NCI-H2029 (cell line): ENCODE results near the gene TMEM184A.
"Not testable (repeated sequence)": the region's sequence is repeated elsewhere in the genome, so short reads cannot be mapped to it uniquely, and the experiment has no call there.

Experiments used
- DNase-seq: peaks from one replicate; lab custom pipeline; 2025; lab: John Stamatoyannopoulos, UW

The TMEM184A gene

DNA sequence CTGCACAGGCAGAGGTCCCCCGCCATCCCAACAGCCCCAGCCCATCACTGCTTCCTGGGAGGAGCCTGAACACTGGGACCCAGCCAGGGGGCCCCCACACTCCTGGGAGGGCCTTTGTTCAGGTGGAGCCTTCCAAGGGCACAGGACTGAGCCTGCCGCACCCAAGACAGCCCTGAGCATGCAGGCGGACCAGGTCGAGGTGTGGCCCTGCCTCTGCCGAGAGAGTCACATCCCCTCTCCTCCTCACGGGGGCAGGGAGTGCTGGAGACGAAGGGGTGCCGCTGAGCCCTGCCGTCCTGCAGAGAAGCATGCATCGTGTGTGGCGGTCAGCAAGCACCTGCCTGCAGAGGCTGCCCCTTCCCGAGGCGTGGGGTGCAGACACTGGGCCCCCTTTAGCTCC is 32.8 kb downstream of the TMEM184A start:
- no peak for DNase-seq

DNA sequence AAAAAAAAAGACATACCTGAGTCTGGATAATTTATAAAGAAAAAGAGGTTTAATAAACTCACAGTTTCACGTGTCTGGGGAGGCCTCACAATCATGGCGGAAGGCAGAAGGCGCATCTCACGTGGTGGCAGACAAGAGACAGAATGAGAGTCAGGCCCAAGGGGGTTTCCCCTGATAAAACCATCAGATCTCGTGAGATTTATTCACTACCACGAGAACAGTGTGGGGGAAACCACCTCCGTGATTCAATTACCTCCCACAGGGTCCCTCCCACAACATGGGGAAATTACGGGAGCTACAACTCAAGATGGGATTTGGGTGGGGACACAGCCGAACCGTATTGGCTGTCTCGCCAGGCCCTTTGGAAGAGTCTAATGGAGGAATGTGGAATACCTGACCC is 34.5 kb downstream of the TMEM184A start:
- no peak for DNase-seq

DNA sequence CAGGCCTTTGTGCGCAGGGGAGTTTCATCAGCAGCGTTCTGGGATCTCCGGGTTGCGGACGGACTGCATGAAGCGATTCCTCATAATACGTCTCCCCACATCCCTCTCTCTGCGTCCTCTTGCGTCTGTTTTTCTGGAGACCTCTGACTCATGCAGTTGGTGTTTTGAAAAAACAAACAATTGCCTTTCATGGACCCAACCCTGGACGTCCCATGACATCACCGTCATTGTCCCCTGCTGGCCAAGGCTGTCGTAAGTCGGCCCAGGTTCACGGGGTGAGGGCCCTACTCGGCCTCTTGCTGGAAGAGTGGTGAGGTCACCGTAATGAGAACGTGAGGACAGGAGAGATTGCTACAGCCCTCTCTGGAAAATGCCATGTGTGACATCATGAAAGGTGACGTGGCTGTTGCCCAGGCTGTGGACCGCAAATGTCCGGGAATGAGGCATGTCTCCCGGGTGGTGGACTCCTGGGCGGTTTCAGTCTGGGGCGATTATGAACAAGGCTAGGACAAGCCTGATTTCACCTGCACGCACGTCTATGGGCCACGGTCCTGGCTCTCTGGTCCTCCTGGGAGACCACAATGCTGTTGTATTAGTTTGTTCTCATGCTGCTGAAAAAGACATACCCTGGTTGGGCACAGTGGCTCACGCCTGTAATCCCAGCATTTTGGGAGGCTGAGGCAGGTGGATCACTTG is 35.3 kb downstream of the TMEM184A start:
- DNase-seq = no peak

DNA sequence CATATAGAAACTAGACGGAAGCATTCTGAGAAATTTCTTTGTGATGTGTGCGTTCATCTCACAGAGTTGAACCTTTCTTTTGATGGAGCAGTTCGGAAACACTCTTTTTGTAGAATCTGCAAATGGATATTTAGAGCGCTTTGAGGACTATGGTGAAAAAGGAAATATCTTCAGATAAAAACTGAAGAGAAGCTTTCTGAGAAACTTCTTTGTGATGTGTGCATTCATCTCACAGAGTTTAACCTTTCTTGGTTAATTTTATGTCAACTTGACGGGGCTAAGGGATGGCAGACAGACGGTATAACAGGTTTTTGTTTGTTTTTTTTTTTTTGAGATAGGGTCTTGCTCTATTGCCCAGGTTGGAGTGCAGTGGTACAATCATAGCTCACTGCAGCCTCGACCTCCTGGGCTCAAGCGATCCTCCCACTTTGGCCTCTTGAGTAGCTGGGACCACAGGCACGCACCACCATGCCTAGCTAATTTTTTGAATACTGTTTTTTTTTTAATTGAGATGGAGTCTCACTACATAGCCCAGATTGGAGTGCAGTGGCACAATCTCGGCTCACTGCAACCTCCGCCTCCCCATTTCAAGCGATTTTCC is 36.6 kb downstream of the TMEM184A start:
- DNase-seq = not testable (repeated sequence)

DNA sequence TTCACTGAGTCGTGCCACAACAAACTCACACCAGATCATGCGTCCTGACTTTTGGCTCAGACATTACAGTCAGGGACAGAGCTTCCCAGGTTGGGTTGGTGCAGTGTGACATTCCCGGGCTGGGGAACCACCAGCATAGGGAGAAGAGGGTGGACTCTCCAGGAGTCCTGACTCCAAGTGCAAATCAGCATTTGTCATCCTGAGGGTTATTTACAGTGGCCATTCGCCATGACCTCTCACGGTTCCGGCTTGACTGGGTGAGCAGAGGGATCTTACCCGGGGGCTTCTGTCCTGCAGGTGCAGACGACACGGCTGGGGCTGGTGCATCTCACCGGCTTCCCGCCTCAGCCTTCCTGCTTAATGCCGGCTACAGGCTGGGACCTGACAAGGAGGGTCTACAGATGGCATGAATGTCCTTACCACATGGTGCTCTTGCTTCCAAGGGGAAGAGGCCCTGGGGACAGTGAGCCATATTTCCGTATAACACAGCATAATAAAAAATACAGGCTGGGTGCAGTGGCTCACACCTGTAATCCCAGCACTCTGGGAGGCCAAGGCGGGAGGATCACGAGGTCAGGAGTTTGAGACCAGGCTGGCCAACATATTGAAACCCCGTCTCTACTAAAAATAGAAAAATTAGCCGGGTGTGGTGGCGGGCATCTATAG is 39.3 kb downstream of the TMEM184A start:
- DNase-seq = no peak

DNA sequence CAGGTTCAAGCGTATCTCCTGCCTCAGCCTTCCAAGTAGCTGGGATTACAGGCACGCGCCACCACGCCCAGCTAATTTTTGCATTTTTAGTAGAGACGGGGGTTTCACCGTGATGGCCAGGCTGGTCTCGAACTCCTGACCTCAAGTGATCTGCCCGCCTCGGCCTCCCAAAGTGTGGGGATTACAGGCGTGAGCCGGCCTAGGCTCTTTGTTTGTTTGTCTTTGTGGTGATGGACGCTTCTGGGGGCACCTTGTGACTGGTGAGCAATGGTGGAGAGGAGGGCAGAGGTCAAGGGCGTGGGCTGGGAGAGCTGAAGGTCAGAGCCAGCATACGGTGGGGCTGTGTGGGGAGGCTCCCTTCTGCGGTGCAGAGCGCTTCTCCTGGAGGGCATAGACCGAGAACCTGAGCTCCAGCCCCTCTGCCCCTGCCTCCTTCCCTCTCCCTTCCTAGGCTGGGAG is 40.5 kb downstream of the TMEM184A start:
- DNase-seq = not testable (repeated sequence)

DNA sequence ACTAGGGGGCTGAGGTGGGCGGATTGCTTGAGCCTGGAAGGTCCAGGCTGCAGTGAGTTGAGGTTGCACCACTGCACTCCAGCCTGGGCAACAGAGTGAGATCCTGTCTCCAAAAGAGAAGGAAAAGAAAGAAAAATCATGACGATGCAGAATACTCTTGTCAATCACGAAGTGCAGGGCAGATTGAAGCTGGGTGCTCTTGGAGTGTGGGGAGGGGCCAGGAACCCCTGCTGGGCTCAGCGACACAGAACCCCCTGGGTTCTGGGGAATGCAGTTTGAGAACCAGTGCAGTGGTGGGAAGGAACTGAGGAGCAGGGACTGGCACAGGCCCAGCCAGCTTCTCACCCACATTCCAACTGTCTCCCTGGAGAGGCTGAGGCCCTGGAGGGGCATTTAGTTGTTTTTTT is 41.0 kb downstream of the TMEM184A start:
- no peak for DNase-seq

DNA sequence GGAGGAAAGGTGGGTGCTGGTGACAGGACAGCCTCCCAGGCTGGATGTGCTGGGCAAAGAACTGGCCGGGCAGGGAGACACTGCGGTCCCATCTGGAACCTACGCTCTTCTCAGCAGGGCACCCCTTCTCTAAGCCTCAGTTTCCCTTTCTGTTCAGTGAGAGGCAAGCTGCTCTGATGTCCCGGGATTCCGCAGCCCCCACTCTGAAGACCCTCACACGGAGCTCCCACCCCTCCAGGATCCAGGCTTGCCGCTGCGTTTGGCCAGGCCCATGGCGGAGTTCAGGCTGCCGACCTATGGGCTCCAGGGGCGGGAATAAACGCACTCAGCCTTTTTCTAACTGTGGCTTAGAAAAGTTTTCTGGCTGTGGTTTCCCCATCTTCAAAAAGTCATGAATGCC is 41.6 kb downstream of the TMEM184A start:
- DNase-seq = no peak

DNA sequence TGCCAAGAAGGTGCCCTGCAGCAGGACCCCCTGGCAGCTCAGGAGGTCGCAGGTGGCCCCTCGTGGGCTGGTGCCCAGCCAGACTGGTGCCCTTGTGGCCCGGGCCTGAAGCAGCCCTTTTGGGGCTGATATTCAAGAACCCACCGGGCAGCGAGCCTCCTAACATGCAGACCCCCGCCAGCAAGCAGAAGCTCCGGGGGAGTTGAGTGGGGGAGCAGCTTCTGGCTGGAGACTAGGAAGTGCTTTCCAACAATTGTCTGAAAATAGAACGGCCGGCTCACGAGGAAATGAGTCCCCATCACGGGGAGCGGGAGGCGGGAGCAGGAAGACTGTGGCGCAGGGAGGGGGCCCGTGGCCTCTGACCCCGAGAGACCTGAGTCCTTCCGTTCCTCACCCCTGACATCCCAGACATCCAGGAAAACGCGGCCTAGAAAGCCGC is 42.3 kb downstream of the TMEM184A start:
- no peak for DNase-seq

DNA sequence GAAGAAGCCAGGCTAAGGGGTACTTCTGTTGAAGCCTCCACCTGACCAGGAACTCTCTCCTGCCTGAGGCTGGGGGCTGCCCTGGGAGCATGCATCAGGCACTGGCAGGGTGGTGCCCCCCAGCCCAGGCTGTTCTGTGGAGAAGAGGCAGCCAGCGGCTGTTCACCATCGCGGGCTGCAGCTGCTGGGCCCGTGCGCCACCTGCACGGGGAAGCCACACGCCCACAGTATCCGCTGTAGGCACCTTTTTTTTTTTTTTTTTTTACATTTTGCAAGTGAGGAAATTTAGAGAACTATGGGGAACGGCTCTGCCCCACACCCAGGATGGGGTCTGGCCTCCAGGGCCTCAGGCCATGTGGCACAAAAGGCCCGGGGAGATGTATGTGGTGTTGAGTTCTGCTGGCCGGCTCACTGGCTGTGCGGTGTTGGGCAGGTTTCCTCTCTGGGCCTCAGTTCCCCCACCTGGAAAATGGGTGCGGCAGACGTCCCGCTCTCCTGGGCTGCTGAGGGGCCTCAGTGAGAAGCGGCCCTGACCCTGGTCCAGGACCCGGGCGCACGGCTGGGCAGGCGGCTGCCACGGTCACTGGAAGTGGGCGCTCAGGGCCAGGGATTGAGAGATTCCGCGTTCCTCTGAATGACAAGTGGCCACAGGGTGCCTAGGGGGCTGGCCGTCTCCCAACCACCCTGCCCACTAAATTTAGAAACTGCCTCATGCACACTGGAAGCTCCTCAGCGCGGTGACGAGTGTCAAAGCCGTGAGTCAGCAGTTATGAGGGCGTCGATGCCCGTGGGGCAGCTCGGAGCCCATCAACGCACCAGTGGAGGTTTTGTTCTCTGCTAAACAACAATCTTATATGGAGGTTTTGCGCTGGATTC is 43.0 kb downstream of the TMEM184A start:
- DNase-seq = no peak

DNA sequence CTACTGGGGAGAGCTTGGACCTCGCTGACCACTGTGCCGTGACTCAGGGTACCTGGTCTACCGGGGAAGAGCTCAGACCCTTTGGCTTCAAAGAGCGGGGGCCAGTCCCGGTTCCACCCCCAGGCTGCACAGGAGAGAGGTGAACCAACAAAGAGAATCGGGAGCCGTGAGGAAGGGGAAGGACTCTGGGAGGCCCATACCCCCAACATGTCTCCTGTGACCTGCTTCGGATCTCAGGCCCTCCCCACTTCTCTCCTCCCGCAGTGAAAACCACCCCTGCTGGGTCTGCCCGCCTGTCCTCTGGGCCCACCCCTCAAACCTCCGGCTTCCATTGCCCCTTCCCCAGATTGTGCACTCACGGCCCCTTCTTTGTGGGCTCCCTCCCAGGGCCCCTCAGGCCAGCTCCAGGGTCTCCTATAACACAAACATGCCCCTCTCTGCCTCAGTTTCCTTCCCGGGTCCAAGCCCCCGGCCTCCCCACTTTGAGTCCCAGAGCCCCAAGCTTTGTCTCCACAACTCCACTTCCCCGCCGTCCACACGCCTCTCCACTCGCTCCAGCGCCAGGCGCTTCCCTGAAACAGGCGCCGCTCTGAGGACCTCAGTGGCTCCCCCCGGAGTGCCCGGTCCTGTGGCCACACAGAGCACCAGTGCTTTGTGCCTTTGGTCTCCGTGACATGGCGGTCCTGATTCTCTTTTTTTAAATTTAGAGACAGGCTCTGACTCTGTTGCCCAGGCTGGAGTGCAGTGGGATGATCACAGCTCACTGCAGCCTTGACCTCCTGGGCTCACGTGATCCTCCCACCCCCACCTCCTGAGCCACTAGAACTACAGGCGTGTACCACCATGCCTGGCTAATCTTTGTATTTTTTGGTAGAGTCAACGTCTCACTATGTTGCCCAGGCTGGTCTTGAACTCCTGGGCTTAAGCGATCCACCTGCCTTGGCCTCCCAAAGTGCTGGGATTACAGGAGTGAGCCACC is 44.3 kb downstream of the TMEM184A start:
- no peak for DNase-seq

DNA sequence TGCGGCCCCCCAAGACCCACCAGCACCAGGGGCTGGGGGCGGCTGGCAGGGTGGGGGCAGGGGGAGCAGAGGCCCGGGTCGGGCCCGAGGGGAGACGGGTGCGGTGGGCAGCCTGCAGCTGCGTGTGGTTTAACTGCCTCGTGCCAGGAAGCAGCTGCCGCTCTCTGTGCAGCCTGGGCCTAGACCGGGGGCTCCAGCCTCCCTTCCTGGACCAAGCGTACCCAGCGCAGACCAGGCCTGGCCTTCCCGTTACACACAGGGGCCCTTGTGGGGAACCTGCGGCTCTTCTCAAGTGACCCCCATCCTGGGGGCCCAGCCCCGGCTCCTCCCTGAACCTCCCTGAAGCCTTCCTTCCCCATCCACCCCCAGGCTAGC is 45.2 kb downstream of the TMEM184A start:
- DNase-seq = no peak

DNA sequence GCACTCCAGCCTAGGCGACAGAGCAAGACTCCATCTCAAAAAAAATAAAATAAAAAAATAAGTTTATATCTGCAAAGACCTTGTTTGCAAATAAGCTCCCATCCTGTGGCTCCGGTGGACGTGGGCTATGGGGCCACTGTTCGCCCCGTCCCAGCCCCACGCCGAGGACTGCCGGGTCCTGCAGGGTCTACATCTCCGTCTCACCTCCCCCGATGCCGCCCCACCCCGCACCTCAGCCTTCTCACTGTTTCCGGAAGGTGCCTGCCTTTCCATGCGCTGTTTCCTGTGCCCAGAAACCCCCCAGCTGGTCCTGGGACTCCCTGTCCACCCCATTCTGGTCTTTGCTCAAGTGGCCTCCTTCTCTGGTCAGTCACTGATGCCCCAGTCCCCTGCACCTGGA is 46.8 kb downstream of the TMEM184A start:
- DNase-seq = no peak

DNA sequence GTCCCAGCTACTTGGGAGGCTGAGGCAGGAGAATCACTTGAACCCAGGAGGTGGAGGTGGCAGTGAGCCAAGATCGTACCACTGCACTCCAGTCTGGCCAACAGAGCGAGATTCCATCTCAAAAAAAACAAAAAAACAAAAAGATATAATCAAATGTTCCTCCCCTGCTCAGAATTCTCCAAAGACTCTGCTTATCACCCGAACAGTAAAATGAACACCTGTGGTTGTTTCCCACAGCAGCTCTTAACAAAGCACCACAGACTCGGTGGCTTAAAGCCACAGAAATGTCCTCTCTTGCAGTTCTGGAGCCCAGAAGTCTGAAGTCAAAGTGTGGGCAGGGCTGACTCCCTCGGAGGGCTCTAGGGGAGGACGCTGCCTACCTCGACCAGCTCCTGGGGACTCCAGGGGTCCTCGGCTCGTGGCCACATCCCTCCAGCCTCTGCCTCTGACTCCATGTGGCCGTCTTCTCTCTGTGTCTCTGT is 47.7 kb downstream of the TMEM184A start:
- no peak for DNase-seq

DNA sequence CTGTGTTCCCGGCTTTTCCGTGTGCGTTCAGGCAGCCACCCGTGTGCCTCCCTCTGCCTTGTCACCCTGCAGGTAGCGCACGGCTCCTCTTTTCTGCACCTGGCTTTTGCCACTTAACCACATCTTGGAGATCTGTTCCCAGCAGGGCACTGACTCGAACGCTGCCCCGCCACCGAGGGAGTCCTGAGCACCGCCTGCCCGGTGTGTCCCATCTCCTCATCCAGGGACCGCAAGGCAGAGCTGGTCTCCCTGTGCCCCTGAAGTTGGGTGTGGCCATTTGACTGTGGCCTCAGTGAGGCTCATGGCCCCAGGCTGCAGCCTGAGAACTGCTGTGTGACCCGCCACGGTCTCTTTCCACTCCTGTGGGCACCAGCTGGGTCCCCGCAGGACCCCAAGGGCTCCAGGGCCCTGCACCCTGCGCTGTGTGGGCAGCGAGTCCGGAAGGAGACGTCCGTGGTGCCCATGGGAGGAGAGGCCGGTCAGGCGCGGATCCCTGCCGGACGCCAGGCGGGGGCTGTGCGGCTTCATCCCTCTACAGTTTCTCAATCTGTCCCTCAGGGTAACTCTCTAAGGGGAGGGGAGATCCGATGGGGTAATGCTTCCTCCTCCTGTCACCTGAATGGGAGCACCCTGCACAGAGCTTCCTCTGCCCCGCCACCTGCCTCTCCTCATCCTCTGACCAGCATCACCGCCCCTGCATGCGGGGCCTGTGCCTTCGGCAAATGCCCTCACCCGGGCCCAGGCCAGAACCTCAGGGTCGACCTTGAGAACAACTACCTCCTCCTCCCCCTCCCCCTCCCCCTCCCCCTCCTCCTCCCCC is 50.1 kb downstream of the TMEM184A start:
- DNase-seq = no peak

DNA sequence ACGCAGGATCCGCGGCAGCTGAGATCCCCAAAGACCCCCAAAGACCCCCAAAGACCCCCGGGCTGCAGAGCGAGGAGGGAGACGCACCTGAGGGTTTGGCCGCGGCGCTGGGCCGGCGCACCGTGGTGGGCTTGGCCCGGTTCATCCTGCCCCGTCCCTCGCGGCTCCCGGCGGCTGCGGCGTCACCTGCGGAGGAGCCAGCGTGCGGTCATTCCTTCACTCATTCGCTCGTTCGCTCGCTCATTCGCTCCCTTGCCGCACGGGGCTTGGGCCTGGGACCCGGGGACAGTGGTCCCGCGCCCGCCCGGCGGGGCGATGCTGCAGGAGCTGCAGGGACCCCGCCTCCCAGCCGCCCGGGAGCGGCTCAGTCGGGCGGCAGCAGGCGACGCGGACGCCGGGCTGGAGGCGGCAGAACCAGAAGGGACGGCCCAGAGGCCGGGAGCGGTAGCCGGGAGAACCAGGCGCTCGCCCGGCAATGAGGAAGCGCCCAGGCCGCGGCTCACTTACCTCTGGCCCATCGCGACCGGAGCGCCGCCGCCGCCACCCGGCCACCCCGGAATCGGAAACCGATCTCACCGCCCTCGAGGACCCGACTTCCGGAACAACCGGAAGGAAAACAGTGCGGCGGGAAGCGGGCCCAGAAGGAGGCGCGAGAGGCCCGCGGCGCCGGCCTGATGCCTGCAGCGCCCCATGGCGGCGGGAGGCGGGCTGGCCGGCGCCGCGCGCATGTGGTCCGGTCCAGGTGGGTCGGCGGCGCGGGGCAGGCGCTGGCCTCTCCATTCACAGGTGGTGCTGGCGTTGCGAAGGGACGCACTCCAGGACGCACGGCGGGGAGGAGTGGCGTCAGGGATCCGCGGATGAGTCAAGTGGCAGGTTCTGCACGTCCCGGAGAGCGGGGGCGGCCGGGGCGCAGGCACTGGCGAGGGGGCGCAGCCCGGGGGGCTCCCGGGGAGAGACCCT is 51.9 kb downstream of the TMEM184A start, which contains the start of gene INTS1:
TSS of gene INTS1 (minus strand) at position 574 of the 960 bp plus-strand sequence. CDS start at position 145, 429 bp downstream.
- peak; percentile 93 for DNase-seq

DNA sequence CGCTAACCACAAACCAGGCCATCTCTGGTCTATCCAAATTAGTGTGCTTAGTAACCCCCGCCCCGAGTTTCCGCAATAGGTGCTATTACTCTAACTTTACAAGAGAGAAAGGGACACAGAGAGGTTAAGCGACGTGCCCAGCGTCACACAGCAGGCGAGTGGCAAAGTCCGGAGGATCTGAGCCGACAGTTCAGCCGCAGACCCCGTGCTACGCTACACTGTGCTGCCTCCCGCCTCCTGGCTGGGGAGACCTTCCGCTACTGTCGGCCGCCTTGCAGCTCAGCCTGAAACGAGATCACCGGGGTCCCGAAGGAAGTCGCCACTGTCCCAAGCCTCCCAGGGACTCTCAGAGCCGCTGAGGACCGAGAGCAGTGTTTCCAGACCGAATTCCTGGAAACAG is 52.6 kb downstream of the TMEM184A start:
- no peak for DNase-seq

DNA sequence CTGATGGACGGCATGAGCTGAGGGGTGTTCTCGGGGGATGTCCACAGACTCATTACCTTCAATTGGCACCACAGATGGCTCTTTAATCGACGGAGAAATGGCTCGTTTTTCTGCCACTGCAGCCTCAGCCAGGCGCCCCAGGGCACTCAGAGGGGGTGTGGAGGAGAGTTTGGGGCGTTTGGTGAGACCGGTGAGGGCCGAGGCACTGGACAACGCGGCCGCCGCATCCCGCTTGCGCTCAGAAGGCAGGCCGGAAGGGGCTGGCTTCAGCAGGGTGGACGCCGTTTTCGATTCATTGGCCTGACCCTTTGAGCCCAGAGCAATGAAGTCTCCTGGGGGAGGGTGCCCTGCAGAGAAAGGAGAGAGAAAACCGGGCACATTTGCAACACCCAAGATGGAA is 53.2 kb downstream of the TMEM184A start:
- no peak for DNase-seq
